Dedifferentiated amniotic fluid mesenchymal stem cell (primary cell): ENCODE data around the gene ANO8.

ENCODE experiments used
- DNase-seq: peaks from one replicate; pipeline ENCODE4 v3.0.0-alpha.2; 2016; ENCODE audit errors: extremely low spot score

The ANO8 gene

DNA sequence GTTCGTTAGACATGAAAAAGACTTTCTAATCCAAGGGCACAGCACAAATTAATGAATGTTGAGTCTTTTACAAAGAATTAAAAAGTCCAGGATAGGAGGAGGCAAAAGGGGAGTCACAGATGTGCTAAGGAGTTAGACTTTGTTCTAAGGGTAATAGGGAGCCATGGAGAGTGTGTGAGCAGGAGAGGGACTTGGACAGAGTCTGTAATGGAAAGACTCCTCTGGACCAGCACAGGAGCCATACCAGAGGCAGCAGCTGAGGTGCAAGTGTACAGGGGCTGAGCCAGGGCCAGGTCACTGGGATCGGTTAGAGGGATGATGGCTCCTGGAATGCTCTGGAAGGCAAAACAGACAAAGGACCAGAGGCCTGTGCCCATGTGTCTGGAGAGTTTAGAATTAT lies 13.2 kb upstream of the ANO8 start:
- DNase-seq: no peak

DNA sequence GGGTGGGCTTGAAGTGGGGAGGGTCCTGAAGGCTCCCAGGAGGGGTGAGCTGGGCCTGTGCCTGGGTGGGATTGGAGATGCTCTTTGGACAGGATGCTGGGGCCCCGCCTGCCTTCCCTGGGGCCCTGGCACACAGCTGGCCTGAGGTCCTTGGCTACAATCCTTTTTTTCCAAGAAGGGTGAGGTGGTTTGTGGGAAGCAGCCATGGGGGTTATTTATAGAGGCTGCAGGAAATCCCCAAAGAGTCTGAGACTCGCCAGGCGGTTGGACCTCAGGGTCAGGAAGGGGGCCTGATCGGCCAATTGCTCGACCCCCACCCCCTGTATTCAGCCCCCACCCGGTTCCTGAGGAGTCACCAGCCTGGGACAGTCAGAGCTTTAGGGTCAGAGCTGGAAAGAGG lies 12.7 kb upstream of the ANO8 start:
- no peak for DNase-seq

DNA sequence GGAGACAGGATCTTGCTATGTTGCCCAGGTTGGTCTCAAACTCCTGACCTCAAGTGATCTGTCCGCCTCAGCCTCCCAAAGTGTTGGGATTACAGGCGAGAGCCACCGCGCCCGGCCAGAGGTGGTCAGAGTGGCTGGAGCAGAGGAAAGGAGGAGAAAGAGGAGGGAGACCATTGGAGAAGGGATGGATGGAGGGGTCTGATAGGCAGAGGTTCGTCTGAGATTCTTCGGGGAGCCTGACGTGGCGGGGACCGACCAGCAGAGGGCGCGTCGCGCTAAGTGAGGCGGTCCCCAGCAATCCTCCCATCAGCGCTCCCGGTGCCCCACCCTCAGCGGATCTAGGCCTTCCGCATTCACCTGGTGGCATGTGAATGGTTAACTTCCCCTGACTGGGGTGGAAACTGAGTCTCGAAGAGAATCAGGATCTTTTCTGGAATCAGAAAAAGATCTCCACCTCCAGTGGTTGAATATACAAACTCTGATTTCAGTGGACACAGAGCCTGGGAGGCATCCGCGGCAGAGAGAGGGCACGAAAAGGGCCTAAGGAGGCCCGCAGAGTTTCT lies 11.5 kb upstream of the ANO8 start:
- peak; percentile 59 for DNase-seq

DNA sequence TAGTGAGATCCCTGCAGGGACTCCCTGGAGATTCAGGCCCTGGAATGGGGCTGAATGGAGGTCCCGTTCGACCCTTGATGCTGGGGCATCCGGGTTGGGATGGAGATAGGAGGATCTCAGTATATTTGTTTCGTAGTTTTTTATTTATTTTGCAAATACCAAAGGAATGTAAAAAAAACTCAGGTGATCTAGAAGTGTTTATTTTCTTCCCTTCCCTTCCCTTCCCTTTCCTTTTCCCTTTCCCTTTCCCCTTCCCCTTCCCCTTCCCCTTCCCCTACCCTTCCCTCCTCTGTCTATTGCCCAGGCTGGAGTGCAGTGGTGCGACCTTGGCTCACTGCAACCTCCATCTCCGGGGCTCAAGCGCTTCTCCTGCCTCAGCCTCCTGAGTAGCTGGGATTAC lies 7.2 kb upstream of the ANO8 start:
- no peak for DNase-seq

DNA sequence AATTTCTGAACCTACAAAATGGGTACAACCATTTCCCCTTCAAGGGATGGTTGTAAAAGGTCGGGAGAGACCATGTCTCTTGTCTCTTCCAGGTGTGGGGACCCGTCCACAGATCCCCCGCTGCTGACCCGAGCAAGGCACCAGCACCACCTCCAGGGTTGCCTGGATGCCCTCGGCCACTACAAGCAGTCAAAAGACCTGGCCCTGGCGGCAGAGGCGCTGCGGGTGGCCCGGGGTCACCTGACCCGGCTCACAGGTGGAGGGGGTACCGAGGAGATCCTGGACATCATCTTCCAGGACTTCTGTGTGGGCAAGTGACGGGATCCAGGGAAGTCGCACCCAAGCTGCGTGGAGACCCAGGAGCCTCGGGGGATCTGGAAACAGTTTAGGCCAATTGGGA lies 6.7 kb upstream of the ANO8 start:
- DNase-seq: no peak

DNA sequence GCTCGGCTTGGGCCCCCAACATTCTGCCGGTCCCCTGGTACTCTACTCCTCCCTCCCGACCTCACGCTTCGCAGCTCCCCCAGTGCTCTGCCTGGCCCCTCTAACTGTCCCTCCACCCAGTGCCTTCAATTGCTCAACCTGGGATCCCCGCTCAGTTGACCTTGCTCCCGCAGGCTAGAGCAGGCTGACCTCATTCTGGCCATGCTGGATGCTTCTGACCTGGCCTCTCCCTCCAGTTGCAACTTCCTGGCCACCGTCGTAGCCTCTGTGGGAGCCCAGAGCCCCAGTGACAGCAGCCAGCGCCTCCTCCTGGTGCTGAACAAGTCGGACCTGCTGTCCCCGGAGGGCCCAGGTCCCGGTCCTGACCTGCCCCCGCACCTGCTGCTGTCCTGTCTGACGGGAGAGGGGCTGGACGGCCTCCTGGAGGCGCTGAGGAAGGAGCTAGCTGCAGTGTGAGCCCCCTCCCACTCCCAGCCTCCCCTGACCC lies 6.3 kb upstream of the ANO8 start:
- no peak for DNase-seq

DNA sequence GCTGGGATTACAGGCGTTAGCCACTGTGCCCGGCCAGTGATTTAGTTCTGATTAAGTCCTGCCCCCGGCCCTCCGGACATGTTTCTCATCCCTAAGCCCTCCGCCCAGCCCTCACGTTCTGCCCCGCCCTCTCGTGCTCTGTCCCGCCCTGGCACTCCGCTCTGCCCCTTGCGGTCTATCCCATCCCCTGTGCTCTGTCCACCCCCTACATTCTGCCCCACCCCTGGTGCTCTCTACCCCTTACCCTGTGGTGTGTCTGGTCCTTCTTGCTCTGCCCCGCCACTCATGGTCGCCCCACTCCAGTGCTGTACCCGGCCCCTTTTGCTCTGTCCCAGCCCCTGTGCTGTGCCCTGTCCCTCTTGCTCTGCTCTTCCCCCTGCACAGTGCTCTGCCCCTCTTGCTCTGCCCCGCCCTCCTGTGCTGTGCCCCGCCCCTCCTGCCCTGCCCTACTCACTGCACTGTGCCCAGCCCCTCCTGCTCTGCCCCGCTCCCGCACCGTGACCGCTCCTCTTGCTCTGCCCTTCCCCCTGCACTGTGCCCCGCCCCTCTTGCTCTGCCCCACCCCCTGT lies 5.7 kb upstream of the ANO8 start:
- no peak for DNase-seq

DNA sequence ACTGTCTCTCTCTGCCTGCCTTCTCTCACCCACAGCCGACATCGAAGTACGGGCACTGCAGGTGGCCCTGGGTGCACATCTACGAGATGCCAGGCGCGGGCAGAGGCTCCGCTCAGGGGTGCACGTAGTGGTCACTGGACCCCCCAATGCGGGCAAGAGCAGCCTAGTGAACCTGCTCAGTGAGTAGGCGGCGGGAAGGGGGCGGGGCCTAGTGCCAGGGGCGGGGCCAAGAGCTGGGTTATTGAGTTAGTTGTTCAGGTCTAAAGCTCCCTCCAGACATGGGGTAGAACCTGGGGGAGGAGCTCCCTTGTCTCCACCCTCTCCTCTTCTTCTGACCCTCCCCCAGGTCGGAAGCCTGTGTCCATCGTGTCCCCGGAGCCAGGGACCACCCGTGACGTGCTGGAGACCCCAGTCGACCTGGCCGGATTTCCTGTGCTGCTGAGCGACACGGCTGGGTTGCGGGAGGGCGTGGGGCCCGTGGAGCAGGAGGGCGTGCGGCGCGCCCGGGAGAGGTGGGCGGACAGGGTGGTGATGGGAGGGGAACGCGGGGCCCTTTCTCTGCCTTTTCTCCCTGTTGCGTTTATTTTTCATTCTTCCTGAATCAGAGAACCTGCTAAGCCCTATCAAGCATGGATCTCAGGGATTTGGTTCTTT lies 4.6 kb upstream of the ANO8 start:
- DNase-seq: no peak

DNA sequence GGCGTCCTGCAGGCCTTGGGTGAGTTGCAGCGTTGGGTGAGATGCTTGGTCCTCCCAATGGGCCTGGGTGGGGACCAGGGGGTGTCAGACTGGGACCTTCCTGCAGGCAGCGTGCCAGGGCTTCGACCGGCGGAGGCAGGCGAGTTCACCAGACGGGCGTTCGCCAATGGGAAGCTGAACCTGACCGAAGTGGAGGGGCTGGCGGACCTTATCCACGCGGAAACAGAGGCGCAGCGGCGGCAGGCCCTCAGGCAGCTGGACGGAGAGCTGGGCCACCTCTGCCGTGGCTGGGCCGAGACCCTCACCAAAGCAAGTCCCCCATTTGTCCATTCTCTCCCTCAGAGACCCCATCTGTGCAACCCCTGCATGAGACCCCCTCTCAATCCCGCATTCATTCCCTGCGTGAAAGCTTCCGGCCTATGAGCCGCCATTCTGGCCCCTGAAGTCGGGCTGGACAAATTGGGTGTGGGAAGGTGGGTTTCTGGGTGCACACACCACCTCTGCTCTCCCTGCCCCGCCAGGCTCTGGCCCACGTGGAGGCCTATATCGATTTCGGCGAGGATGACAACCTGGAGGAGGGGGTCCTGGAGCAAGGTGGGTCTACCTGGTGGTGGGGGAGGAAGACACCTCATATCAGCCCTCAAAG lies 3.9 kb upstream of the ANO8 start:
- DNase-seq: no peak

DNA sequence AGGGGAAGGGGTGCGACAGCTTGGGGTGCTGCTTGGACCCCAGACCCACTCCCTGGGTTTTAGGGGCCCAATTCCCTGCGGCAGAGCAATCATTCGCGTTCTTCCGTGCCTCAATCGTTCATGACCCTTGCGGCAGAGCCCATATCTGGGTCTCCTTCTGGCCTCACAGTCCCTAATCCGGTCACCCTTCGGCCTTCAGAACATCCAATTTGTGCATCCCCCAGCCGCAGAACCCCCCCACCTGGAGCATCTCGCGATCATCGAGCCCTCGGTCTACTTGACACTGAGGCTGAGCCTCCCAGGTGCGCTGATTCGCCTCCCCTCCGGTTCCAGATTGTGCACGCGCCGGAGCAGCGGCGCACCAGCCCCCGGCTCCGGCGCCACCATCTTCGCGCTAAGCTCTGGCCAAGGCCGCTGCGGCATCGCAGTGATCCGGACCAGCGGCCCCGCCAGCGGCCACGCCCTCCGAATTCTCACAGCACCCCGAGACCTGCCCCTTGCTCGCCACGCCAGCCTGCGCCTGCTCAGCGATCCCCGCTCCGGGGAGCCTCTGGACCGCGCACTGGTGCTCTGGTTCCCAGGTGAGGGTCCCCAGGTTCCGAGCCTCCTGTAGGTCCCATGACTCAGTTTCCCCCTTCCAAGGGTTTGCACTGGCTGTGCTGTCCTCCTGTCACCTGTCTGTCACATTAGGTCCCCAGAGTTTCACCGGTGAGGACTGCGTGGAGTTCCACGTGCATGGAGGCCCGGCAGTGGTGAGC lies 3.2 kb upstream of the ANO8 start:
- DNase-seq: no peak

DNA sequence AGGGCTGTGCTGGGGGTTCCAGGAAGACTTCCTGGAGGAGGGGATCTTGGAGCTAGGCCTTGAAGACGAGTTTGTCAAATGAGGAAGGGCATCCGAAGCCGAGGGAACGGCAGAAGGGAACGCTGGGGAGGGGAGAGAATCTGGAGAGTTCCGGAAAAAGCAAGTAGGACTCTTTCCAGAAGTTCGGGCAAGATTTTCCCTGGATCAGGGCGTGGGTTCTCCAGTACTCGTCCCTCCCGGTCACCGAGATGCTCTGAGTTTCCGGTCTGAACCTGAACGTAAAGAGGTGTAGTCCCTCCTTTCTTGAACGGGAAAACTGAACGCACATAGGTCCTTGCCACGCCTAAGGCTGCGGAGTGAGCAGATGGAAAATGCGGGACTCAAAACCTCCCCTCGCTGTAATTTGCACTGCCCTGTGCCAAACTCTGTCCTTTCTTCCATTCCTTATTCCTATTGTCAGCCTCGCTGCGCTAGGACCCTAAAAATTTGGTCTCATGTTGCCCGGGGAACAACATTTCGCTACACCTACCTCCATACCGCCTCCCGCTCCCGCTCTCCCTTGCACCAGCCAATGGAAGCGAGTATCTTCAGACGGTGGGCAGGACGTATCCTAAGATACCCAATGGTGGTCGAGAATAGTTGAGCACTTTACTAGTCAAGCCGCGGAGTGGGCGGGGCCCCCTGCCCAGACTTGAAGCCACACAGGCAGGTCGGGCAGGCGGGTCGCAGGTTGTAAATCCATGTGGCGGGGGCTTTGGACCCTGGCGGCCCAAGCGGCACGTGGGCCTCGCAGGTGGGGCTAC lies 2.4 kb upstream of the ANO8 start, which contains the start of gene GTPBP3:
Gene GTPBP3, plus strand, starts transcription at position 682 of the 803 bp plus-strand sequence. Its CDS starts 59 bp downstream, at position 741.
- peak; percentile 98 for DNase-seq

DNA sequence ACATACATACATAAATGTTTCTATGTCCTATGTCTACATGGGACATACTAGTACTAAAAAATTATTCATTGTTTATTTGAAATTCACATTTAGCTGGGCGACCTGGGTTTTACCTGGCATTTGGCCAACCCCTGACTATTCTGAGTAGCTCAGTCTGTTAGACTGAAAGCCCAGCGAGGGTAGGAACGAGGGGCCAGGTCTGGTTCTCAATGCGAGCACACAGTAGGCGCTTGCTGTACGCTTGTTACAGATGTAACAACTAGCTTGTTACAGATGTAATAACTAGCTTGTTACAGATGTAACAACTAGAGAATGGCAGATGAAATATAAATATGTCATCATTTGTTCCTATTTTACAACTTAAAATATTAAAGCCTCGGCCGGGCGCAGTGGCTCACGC lies 920 bp upstream of the ANO8 start:
- DNase-seq: no peak

DNA sequence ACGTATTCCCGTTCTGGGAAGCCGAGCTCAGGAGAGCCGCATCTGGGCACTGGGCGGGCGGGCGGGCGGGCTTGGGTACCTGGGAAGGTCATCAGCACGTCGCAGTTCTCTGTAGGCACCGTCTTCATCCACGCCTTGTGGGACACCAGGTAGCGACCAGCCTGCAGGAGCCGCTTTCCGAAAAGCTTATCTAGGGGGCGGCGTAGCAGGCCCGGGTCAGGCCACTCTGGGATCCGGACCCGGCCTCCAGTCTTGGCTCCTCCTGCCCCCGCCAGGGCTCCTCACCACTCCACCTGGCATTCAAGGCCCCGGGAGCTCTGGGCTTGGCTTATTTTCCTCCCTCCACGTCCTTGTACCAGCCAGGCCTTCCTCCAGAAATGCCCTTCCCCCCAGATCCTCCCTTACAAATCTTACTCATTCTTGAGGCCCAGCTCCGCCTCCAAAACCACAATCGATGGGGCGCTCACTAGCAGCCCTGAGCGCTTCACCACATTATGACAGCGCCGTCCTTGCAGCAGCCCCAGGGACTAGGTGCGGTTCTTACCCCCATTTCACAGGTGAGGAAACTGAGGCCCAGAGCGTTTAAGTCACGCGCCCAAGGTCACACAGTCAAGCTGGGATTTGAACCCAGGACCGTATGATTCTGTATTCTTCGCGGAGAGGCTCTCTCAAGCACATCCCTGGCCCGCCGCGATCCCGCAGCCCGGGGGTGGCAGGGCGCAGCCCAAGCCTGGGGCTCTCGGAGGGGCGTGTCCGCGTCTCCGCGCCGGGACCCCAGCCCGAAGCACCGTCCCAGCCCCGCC lies 843 bp downstream of the ANO8 start:
- DNase-seq: peak; percentile 43

DNA sequence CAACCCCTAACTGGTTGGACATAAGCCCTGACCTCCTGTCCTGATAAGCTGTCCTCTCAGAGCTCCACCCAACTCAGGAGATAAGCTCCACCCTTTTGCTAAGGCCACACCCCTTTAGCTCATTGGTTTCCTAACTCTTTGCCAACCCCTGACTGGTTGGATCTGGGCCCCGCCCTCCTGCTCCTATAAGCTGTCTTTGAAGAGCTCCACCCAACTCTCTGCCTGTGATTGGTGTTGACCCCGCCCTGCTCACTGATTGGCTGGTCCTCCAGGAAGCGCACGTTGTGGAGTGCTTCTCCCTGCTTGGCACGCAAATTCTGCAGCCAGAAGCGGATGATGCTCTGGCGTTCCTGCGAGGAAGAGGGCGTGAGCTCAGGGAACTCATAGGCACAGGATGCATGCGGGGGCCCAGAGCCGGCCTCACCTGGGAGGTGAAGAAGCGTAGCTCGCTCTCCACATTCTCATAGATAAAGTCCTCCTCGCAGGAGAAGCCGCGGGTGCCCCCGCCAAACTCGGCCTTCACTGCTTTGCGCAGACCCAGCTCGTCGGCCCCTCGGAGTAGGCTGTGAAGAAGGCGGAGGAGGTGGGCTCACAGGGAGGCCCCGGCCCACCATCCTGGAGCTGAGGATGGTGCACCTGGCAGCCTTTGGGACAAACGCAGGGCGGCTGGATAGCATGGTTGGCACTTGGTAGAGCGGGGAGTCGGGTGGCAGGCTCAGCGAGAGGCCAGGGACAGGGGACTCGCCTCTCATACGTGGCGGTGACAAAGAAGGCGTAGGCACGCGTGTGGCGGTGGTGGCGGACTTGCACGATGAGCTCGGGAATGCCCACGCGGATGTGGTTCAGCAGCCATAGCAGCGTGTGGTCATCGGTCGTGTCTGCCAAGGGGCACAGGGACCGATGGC lies 1.7 kb downstream of the ANO8 start:
- no peak for DNase-seq

DNA sequence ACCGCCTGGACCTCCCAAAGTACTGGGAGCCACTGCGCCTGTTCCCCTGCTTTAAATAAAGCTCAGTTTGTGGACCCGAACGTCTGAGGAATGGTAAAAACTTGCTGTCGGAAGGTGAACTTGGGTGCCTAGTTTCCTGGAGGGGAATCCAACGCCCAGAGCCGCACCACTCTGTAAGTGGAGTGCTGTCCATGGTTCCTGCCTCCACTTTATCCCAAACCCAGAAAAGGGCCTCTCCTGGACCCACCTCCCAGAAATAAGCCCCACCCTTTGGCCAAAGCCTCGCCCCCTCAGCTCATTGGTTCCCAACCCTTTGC lies 2.3 kb downstream of the ANO8 start:
- no peak for DNase-seq

DNA sequence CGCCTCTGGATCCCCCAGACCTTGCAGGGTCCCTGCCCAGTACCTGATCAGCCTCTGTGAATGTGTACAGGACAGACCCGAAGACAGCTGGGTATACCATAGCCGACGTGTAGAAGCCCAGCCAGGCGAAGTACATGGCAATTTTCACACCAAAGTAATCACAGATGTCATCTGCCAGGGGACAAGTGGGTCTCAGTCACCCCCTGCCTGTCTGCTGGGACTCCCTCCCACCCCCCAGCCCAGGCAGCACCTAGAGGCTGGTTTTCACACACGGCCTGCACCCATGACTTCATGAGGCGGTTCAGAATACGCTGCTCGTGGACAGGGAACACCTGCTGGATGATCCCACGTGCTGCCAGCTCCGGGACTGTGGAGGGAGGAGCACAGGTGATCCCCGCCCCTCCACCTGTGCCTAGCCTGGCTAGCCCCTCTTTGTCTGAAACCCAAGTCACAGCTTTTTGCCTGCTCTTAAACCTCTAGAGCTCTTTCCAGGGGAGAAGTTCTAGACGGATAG lies 3.6 kb downstream of the ANO8 start:
- no peak for DNase-seq

DNA sequence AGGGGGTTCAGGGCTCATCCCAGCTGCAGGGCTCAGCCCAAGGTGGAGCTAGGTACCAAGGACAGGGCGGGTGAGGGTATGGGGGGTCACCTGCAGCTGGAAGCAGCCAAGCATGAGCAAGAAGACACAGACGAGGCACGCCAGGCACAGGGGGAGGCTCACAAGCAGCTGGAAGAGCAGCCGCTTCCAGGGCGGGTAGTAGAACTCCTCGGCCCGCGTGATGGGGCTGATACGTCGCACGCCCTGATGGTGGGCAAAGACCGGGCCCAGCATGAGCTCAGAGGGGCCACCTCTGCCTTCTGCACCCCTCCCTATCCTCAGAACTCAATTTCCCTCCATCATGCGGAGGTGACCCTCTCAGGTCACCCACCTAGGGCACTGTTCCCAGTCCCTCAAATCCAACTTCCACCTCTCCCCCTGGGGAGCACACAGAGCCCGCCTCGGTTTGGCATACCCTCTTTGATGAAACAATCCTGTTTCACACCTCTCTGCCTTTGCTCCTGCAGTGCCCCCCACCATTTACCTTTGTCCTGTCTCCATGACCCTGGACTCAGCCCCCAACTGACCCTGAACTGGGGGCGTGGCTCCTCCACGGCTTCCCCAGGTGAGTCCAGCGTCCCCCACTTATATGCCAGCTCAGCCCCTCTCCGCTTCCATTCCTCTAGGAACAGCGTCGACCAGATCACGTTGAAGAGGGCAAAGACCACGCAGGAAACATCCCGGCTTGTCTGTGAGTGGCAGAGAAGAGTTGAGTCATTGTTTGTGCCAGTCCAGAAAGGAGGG lies 4.2 kb downstream of the ANO8 start:
- DNase-seq: no peak
